Sciatic nerve (tissue), 2 donors: ENCODE data around the gene AP5Z1. TPM values are rescaled to one million over a fixed set of nuclear protein-coding genes. Genes with fewer than 3 reads are reported as not detected.

ENCODE experiments used
- ATAC-seq: fragments of 200-7000 bp; cut with Tn5 transposase; one replicate; pipeline ENCODE4 v1.9.1; 2020; ENCODE audit warnings: mild to moderate bottlenecking, moderate library complexity
- DNase-seq: peaks from one replicate; pipeline ENCODE4 v3.0.0-alpha.2; 2020; ENCODE audit warnings: low spot score
- intact Hi-C: fragments of 100-400 bp; cut with DNase I; formaldehyde crosslinking; loops from one replicate; pipeline ENCODE4 v1.14.2; 2022
- total RNA-seq: library from RNA; stranded (reverse); fragmentation: NEBNext Ultra II Directional; extraction: Animal tissue kit (Norgen Biotek cat#: 25700); gene quantifications from one replicate; pipeline ENCODE4 v1.2.1, GENCODE V29; 2021
- donor health status: DM: no; HTN: no; CAD: no.
- donor health status: DM: no; HTN: no; CAD: no.

The AP5Z1 gene
- total RNA-seq, 1 donor from 2014 or later = 36.2 TPM

- intact Hi-C loops = no loop called here
- no peak for DNase-seq
- ATAC-seq = no peak
Observed at GRCh38 chr7:4808565-4808964, 33.1 kb downstream of the AP5Z1 start.

GRCh38 chr7:4809091-4809591 is 33.7 kb downstream of the AP5Z1 start:
- no peak for DNase-seq
- intact Hi-C loops = no loop called here
- peak; percentile 4 for ATAC-seq

- intact Hi-C loops = no loop called here
- no peak for DNase-seq
- no peak for ATAC-seq
Observed at GRCh38 chr7:4809666-4810065, 34.2 kb downstream of the AP5Z1 start.

GRCh38 chr7:4814433-4814832 is 39.0 kb downstream of the AP5Z1 start:
- intact Hi-C loops = no loop called here
- ATAC-seq = no peak
- DNase-seq = no peak

- ATAC-seq (no peak), DNase-seq (no peak)
- intact Hi-C loops = no loop called here
Observed at GRCh38 chr7:4815121-4815520, 39.7 kb downstream of the AP5Z1 start.

GRCh38 chr7:4815609-4816418 is 40.4 kb downstream of the AP5Z1 start:
- ATAC-seq (no peak), DNase-seq (no peak)
- intact Hi-C loops = no loop called here

- ATAC-seq (no peak), DNase-seq (no peak)
- intact Hi-C loops = no loop called here
Observed at GRCh38 chr7:4816419-4817080, 41.1 kb downstream of the AP5Z1 start.

- DNase-seq = peak; percentile 56
- intact Hi-C loops = no loop called here
- ATAC-seq = no peak
Observed at GRCh38 chr7:4817178-4817901, 41.9 kb downstream of the AP5Z1 start.

- DNase-seq (no peak), ATAC-seq (no peak)
- intact Hi-C loops = no loop called here
Observed at GRCh38 chr7:4818000-4818794, 42.8 kb downstream of the AP5Z1 start.

GRCh38 chr7:4819560-4820404 is 44.4 kb downstream of the AP5Z1 start:
- intact Hi-C loops = no loop called here
- ATAC-seq = peak; percentile 84
- peak; percentile 58 for DNase-seq

GRCh38 chr7:4820405-4820966 is 45.1 kb downstream of the AP5Z1 start:
- peak; percentile 43 for ATAC-seq

GRCh38 chr7:4820967-4821471 is 45.6 kb downstream of the AP5Z1 start:
- intact Hi-C loops = no loop called here
- DNase-seq = peak; percentile 58
- no peak for ATAC-seq

More at GRCh38 chr7:4820405-4820966, 45.1 kb downstream of the AP5Z1 start:
- peak; percentile 55 for DNase-seq
- intact Hi-C loops = no loop called here

- intact Hi-C loops = no loop called here
- ATAC-seq = no peak
- DNase-seq = no peak
Observed at GRCh38 chr7:4822677-4823076, 47.3 kb downstream of the AP5Z1 start.

- intact Hi-C loops = no loop called here
- ATAC-seq (no peak), DNase-seq (no peak)
Observed at GRCh38 chr7:4823441-4824119, 48.2 kb downstream of the AP5Z1 start.

- intact Hi-C loops = no loop called here
- no peak for DNase-seq
- no peak for ATAC-seq
Observed at GRCh38 chr7:4824120-4824775, 48.8 kb downstream of the AP5Z1 start.

GRCh38 chr7:4825081-4825480 is 49.7 kb downstream of the AP5Z1 start:
- ATAC-seq = no peak
- intact Hi-C loops = no loop called here
- DNase-seq = no peak
